SK-N-SH (cell line): ENCODE measurements around the gene SLC10A6. TPM values are rescaled to one million over a fixed set of nuclear protein-coding genes. Genes with fewer than 3 reads are reported as not detected.

ENCODE experiments used
- CTCF ChIA-PET: fragments of 300-600, 350-600 bp; formaldehyde crosslinking; extraction: SDS; loops from one replicate; lab custom pipeline; 2021; lab: Yijun Ruan, JAX
- POLR2A ChIA-PET: fragments of 350-600 bp; sonication (Branson Sonifier 250); formaldehyde crosslinking; extraction: SDS; loops from one replicate; lab custom pipeline; 2020; ENCODE audit warnings: antibody characterized with exemption, inconsistent platforms; lab: Yijun Ruan, JAX
- DNase-seq: peaks from one replicate; pipeline ENCODE4 v3.0.0; 2012
- H2AFZ ChIP-seq: fragments of 200-600 bp; sonication (generic); 2 replicates; pipeline ENCODE4 v1.8.1; 2016; ENCODE audit warnings: antibody characterized with exemption, mild to moderate bottlenecking, low read depth
- H3F3A ChIP-seq: fragments of 200-600 bp; sonication (generic); replicated peaks from 2 replicates; pipeline ENCODE3; 2016; ENCODE audit warnings: antibody characterized with exemption, mild to moderate bottlenecking; ENCODE audit not compliant: insufficient read depth
- H3K27ac ChIP-seq, 2 experiments: fragments of 200-500 bp in 1 of 2; fragments of 200-600 bp in 1 of 2; sonication (Bioruptor generic) in 1 of 2; sonication (generic), shearing (Covaris generic) in 1 of 2; 2 replicates each; pipeline versions ENCODE4 v1.5.1 to v1.6.1; 2014 to 2016; ENCODE audit warnings: low read depth in 2 of 2, inconsistent platforms in 1 of 2, low read length in 1 of 2, mild to moderate bottlenecking in 1 of 2, mixed read lengths in 1 of 2
- H3K27me3 ChIP-seq: fragments of 200-600 bp; sonication (generic), shearing (Covaris generic); 2 replicates; pipeline ENCODE4 v1.6.1; 2016; ENCODE audit warnings: mixed run types; ENCODE audit not compliant: insufficient read depth
- H3K36me3 ChIP-seq, 2 experiments: fragments of 200-500 bp in 1 of 2; fragments of 200-600 bp in 1 of 2; sonication (Bioruptor generic) in 1 of 2; sonication (generic) in 1 of 2; replicated peaks in 1 of 2; 2 replicates each; pipeline versions ENCODE3 to v1.5.1; 2014 to 2016; ENCODE audit warnings: low read length in 1 of 2, mild to moderate bottlenecking in 1 of 2; ENCODE audit not compliant: insufficient read depth in 2 of 2, control insufficient read depth in 1 of 2
- H3K4me1 ChIP-seq, 2 experiments: fragments of 200-500 bp in 1 of 2; fragments of 200-600 bp in 1 of 2; sonication (Bioruptor generic) in 1 of 2; sonication (generic), shearing (Covaris generic) in 1 of 2; 2 replicates each; pipeline versions ENCODE4 v1.5.1 to v1.6.1; 2014 to 2016; ENCODE audit warnings: low read depth in 1 of 2, low read length in 1 of 2, mixed run types in 1 of 2; ENCODE audit not compliant: insufficient read depth in 2 of 2, control insufficient read depth in 1 of 2
- H3K4me2 ChIP-seq: fragments of 200-600 bp; sonication (generic), shearing (Covaris generic); 2 replicates; pipeline ENCODE4 v1.6.1; 2017; ENCODE audit warnings: mixed run types
- H3K4me3 ChIP-seq, 2 experiments: fragments of 200-500 bp in 1 of 2; fragments of 200-600 bp in 1 of 2; sonication (Bioruptor generic) in 1 of 2; sonication (generic), shearing (Covaris generic) in 1 of 2; 2 replicates each; pipeline versions ENCODE4 v1.5.1 to v1.8.1; 2014 to 2016; ENCODE audit warnings: low read depth in 2 of 2, inconsistent platforms in 1 of 2, low read length in 1 of 2, mild to moderate bottlenecking in 1 of 2, mixed read lengths in 1 of 2, moderate library complexity in 1 of 2
- H3K79me2 ChIP-seq: fragments of 200-600 bp; sonication (generic); 2 replicates; pipeline ENCODE4 v1.8.1; 2017; ENCODE audit warnings: mild to moderate bottlenecking; ENCODE audit not compliant: insufficient read depth
- H3K9ac ChIP-seq: fragments of 200-600 bp; sonication (generic); 2 replicates; pipeline ENCODE4 v1.6.1; 2017; ENCODE audit warnings: mixed run types
- H3K9me2 ChIP-seq: fragments of 200-600 bp; sonication (generic); 2 replicates; pipeline ENCODE4 v1.6.1; 2017; ENCODE audit warnings: mixed run types
- H3K9me3 ChIP-seq: fragments of 200-600 bp; sonication (generic); 2 replicates; pipeline ENCODE4 v1.6.1; 2017; ENCODE audit warnings: mixed run types, mild to moderate bottlenecking, moderate library complexity
- H4K20me1 ChIP-seq: fragments of 200-600 bp; sonication (generic); 2 replicates; pipeline ENCODE4 v1.6.1; 2017; ENCODE audit warnings: mild to moderate bottlenecking, mixed run types; ENCODE audit not compliant: insufficient read depth
- CTCF ChIP-seq: fragments of 200-600 bp; sonication (generic); IDR thresholded peaks from 2 replicates; pipeline ENCODE4 v1.6.1; 2017; ENCODE audit warnings: antibody characterized with exemption, mild to moderate bottlenecking, moderate library complexity
- EP300 ChIP-seq, 2 experiments: IDR thresholded peaks; 2 replicates each; pipeline versions ENCODE4 v1.4.0 to v1.6.1; 2012; ENCODE audit warnings: borderline replicate concordance in 1 of 2, low read depth in 1 of 2, low read length in 1 of 2
- FOXM1 ChIP-seq: IDR thresholded peaks from 2 replicates; pipeline ENCODE4 v1.4.0; 2012; ENCODE audit warnings: low read depth, mild to moderate bottlenecking
- JUND ChIP-seq: IDR thresholded peaks from 2 replicates; pipeline ENCODE4 v1.4.0; 2012
- RAD21 ChIP-seq: IDR thresholded peaks from 2 replicates; pipeline ENCODE4 v1.6.1; 2012; ENCODE audit warnings: mild to moderate bottlenecking, low read length
- RCOR1 ChIP-seq: fragments of 150-350 bp; IDR thresholded peaks from 2 replicates; pipeline ENCODE4 v1.6.1; 2017; ENCODE audit warnings: antibody characterized with exemption, low read length
- USF1 ChIP-seq: IDR thresholded peaks from 2 replicates; pipeline ENCODE4 v1.4.0; 2012; ENCODE audit warnings: low read depth, borderline replicate concordance
- WGBS: methylation state at CpG from one replicate; pipeline ENCODE4 v1.1.6; 2017; ENCODE audit warnings: low lambda C conversion rate; 5-methylcytosine and 5-hydroxymethylcytosine counted together
- polyA plus RNA-seq, 3 experiments: library from polyadenylated mRNA; depleted of rRNA; stranded (reverse); fragments of >200 nt; gene quantifications; 2 replicates each; pipeline ENCODE4 v1.2.3, GENCODE V29; 2012
- TF ChIP-seq, protein P1 (sequence below): IDR thresholded peaks from 2 replicates; pipeline ENCODE4; 2012
- TF ChIP-seq, protein P2 (sequence below): IDR thresholded peaks from 2 replicates; pipeline ENCODE4 v1.4.0; 2012; ENCODE audit warnings: low read depth
- TF ChIP-seq, protein P3 (sequence below): fragments of 150-350 bp; IDR thresholded peaks from 2 replicates; pipeline ENCODE4 v1.6.1; 2017; ENCODE audit warnings: antibody characterized with exemption, low read length, low read depth, borderline replicate concordance

The SLC10A6 gene
- polyA plus RNA-seq, 1 of the 3 experiments (the other 2 are of a cell fraction): not detected

DNA sequence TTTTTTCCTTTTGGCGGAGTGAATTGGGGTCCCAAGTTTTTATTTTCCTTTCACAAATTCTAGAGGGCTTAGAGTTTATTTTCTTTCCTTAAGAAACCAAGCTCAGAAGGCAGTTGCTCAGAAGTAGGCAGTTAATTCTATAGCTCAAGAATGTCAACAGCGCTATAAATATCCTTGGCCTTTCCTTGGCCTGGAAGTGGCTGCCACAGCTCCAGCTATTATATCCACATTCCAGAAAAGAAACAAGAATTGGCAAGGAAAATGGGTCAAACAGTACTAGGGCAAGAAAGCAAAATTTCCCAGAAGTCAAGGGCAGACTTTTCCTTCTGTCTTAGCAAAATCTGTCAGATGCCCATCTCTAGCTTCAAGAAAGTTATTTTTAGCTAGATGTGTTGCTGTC is 31.0 kb downstream of the SLC10A6 start (continued):
- TF ChIP-seq, protein P1, sequence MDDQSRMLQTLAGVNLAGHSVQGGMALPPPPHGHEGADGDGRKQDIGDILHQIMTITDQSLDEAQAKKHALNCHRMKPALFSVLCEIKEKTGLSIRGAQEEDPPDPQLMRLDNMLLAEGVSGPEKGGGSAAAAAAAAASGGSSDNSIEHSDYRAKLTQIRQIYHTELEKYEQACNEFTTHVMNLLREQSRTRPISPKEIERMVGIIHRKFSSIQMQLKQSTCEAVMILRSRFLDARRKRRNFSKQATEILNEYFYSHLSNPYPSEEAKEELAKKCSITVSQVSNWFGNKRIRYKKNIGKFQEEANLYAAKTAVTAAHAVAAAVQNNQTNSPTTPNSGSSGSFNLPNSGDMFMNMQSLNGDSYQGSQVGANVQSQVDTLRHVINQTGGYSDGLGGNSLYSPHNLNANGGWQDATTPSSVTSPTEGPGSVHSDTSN: no peak
- TF ChIP-seq EP300 (IDR thresholded peaks at IDR 0.05; ENCODE audit: borderline replicate concordance in 1 of 2, low read depth in 1 of 2, low read length in 1 of 2): no peak
- TF ChIP-seq CTCF: no peak

GRCh38 chr4:86816501-86817273 is 32.5 kb downstream of the SLC10A6 start:
- peak; percentile 21 for DNase-seq
- no peaks in the 10 kb centered on the region for H3K9me2 ChIP-seq
- no peak overlapping the region for H3K4me2 ChIP-seq
- no peaks in the 10 kb centered on the region for H3F3A ChIP-seq
- ChIA-PET CTCF (interaction anchor here (1.5 kb wide), 1 partner anchor 319 kb away, joined by 4 read pairs; no protein-coding TSS in a partner anchor), POLR2A (no interaction called here)
- no peak overlapping the region for H3K9ac ChIP-seq
- H3K79me2 ChIP-seq: no peaks in the 10 kb centered on the region
- H3K9me3 ChIP-seq: no peaks in the 10 kb centered on the region
- H3K4me3 ChIP-seq: no peak overlapping the region
- H4K20me1 ChIP-seq: no peaks in the 10 kb centered on the region
- H3K27ac ChIP-seq: peak overlapping the region in 1 of 2 experiments; percentile 28; a peak in 2 of 4 replicates
- peaks cover 0 to 2% of the 10 kb centered on the region in 2 experiments; a peak in 1 of 4 replicates for H3K4me1 ChIP-seq
- peaks cover 17 to 27% of the 10 kb centered on the region in 2 experiments for H3K36me3 ChIP-seq
- WGBS: 82% methylated on average over 9 of the region's 9 CpGs
- H3K27me3 ChIP-seq: no peaks in the 10 kb centered on the region
- no peak overlapping the region for H2AFZ ChIP-seq
- TF ChIP-seq RAD21 (peak; percentile 6; the same call in 1 of the 2 replicates), RCOR1 (no peak)

DNA sequence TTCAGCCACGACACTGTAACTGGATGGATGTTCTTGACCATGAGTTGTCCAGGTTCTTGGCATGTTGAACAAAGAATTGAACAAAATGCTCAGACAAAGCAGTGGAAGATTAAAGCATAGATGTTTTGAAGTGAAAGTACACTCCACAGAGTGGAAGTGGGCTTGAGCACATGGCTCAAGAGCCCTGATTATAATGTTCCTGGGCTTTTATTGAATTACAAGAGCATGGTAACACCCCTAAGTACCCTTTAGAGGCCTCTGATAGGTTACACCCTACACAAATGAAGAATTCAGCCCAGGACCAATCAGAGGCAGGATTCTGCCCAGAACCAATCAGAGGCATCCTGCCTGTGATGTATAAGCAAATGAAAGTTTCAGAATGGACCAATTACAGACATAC is 33.5 kb downstream of the SLC10A6 start:
- Histone ChIP-seq H3K9ac (no peak overlapping the region), H3K4me3 (no peak overlapping the region), H2AFZ (no peak overlapping the region), H3K36me3 (peaks cover 26 to 36% of the 10 kb centered on the region in 2 experiments), H3K9me2 (no peaks in the 10 kb centered on the region), H3K9me3 (no peaks in the 10 kb centered on the region), H3F3A (no peaks in the 10 kb centered on the region), H4K20me1 (no peaks in the 10 kb centered on the region), H3K79me2 (no peaks in the 10 kb centered on the region), H3K27ac (no peak overlapping the region), H3K4me1 (peaks cover 0 to 2% of the 10 kb centered on the region in 2 experiments; a peak in 1 of 4 replicates), H3K4me2 (no peak overlapping the region), H3K27me3 (no peaks in the 10 kb centered on the region)
- DNase-seq: no peak
- 71% methylated on average over 1 of the region's 1 CpG for WGBS
- ChIA-PET CTCF (interaction anchor here (1.5 kb wide), 1 partner anchor 317 kb away, joined by 4 read pairs; no protein-coding TSS in a partner anchor), POLR2A (no interaction called here)
- TF ChIP-seq JUND (no peak), RCOR1 (no peak), RAD21 (no peak), EP300 (IDR thresholded peaks at IDR 0.05; ENCODE audit: borderline replicate concordance in 1 of 2, low read depth in 1 of 2, low read length in 1 of 2) (no peak), FOXM1 (no peak), USF1 (no peak)
- TF ChIP-seq, protein P2, sequence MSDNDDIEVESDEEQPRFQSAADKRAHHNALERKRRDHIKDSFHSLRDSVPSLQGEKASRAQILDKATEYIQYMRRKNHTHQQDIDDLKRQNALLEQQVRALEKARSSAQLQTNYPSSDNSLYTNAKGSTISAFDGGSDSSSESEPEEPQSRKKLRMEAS: no peak
- TF ChIP-seq, protein P1: no peak
- TF ChIP-seq, protein P3, sequence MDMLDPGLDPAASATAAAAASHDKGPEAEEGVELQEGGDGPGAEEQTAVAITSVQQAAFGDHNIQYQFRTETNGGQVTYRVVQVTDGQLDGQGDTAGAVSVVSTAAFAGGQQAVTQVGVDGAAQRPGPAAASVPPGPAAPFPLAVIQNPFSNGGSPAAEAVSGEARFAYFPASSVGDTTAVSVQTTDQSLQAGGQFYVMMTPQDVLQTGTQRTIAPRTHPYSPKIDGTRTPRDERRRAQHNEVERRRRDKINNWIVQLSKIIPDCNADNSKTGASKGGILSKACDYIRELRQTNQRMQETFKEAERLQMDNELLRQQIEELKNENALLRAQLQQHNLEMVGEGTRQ: no peak
